ENCODE results near the gene U2AF2. TPM values are rescaled to one million over a fixed set of nuclear protein-coding genes. Genes with fewer than 3 reads are reported as not detected.

The U2AF2 gene
- total RNA-seq, 1 donor from 2014 or later = 273 TPM

DNA sequence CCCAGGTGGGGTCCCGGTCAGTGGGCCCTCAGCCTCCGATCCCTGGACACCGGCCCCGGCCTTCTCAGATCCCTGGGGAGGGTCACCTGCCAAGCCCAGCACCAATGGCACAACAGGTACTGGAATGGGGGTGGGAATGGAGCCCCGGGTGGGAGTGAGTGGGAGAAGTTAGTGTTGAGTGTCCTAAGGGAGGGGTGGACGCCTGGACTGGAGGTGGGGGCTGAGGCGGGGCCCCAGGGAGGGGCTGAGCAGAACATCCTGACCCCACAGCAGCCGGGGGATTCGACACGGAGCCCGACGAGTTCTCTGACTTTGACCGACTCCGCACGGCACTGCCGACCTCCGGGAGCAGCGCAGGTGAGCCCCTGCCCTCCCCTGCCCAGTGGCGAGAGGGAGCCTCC, 37.8 kb downstream of the U2AF2 start:
- Mint-ChIP-seq H3K4me1 (peaks cover 16% of the 10 kb centered on the region), H3K36me3 (ENCODE audit: low read depth) (peaks cover 70% of the 10 kb centered on the region), H3K4me3 (no peak overlapping the region), H3K27ac (no peak overlapping the region), H3K9me3 (no peaks in the 10 kb centered on the region), H3K27me3 (no peaks in the 10 kb centered on the region)
- TF ChIP-seq, protein P1, sequence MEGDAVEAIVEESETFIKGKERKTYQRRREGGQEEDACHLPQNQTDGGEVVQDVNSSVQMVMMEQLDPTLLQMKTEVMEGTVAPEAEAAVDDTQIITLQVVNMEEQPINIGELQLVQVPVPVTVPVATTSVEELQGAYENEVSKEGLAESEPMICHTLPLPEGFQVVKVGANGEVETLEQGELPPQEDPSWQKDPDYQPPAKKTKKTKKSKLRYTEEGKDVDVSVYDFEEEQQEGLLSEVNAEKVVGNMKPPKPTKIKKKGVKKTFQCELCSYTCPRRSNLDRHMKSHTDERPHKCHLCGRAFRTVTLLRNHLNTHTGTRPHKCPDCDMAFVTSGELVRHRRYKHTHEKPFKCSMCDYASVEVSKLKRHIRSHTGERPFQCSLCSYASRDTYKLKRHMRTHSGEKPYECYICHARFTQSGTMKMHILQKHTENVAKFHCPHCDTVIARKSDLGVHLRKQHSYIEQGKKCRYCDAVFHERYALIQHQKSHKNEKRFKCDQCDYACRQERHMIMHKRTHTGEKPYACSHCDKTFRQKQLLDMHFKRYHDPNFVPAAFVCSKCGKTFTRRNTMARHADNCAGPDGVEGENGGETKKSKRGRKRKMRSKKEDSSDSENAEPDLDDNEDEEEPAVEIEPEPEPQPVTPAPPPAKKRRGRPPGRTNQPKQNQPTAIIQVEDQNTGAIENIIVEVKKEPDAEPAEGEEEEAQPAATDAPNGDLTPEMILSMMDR (IDR thresholded peaks at IDR 0.05) = no peak
- no peak for ATAC-seq (ENCODE audit: low read depth)
- CTCF ChIA-PET = no interaction called here
- intact Hi-C loops (cut with micrococcal nuclease) = no loop called here
- no peak for DNase-seq
- POLR2A ChIA-PET = no interaction called here

DNA sequence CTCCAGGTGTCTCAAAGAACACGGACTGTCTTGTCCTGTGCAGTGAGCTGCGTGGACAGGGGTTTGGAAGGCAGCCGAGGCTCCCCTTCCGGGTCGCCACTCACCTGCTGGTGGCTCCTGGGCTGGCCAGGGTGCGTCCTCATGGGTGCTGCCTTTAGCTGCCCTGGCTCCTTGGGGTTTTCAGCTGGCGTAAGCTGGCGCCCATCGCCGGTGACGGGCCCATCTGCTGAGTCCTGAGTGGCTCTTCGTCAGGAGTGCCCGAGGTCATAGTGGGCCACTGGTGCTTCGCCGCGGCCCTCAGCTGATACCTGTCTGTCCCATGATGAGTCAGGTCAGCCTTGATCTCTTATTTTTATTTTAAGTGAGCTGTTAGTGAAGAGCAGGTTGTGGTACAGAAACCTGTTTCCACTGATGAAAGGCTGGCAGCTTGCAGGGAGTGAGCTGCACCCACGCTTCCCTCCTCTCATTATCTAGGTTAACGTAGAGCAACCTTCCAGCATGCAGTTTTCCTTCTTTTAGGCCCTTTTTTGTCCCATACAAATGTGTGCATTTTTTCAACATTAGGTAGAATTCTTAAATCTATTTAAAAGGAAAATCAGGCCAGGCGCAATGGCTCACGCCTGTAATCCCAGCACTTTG, 38.6 kb downstream of the U2AF2 start:
- H3K9me3 Mint-ChIP-seq = no peaks in the 10 kb centered on the region
- H3K36me3 Mint-ChIP-seq (ENCODE audit: low read depth) = peaks cover 68% of the 10 kb centered on the region
- H3K27ac Mint-ChIP-seq = no peak overlapping the region
- no peak for DNase-seq
- CTCF ChIA-PET = no interaction called here
- no peaks in the 10 kb centered on the region for H3K27me3 Mint-ChIP-seq
- H3K4me3 Mint-ChIP-seq = no peak overlapping the region
- H3K4me1 Mint-ChIP-seq = peaks cover 9% of the 10 kb centered on the region
- ATAC-seq (ENCODE audit: low read depth) = no peak
- intact Hi-C loops (cut with micrococcal nuclease) = no loop called here
- POLR2A ChIA-PET = no interaction called here
- TF ChIP-seq, protein P1 (IDR thresholded peaks at IDR 0.05) = no peak

DNA sequence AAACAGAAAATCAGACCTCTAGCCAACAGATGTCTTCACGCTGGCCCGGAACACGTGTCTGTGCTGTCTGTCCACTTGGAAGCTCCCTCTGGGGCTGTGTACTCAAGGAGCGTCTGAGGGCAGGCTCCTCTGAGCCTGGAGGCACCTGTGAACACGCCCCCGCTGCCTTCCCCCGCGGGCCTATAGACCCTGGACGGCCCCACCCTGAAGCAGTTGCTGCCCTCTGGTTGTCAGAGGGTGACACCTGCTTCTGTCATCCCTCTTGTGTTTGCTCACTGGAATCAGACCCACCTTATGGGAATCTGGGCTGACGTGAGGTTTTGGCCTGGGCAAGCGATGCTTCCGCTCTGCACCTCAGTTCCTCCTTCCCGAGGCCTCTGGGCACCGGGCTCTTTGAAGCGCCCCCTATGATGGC, 39.4 kb downstream of the U2AF2 start:
- Mint-ChIP-seq H3K4me3 (no peak overlapping the region), H3K27me3 (no peaks in the 10 kb centered on the region), H3K9me3 (no peaks in the 10 kb centered on the region), H3K4me1 (peaks cover 1% of the 10 kb centered on the region), H3K27ac (no peak overlapping the region), H3K36me3 (ENCODE audit: low read depth) (peaks cover 70% of the 10 kb centered on the region)
- CTCF ChIA-PET = no interaction called here
- DNase-seq (no peak), ATAC-seq (ENCODE audit: low read depth) (no peak)
- TF ChIP-seq, protein P1 (IDR thresholded peaks at IDR 0.05) = no peak
- POLR2A ChIA-PET = no interaction called here
- intact Hi-C loops (cut with micrococcal nuclease) = no loop called here

DNA sequence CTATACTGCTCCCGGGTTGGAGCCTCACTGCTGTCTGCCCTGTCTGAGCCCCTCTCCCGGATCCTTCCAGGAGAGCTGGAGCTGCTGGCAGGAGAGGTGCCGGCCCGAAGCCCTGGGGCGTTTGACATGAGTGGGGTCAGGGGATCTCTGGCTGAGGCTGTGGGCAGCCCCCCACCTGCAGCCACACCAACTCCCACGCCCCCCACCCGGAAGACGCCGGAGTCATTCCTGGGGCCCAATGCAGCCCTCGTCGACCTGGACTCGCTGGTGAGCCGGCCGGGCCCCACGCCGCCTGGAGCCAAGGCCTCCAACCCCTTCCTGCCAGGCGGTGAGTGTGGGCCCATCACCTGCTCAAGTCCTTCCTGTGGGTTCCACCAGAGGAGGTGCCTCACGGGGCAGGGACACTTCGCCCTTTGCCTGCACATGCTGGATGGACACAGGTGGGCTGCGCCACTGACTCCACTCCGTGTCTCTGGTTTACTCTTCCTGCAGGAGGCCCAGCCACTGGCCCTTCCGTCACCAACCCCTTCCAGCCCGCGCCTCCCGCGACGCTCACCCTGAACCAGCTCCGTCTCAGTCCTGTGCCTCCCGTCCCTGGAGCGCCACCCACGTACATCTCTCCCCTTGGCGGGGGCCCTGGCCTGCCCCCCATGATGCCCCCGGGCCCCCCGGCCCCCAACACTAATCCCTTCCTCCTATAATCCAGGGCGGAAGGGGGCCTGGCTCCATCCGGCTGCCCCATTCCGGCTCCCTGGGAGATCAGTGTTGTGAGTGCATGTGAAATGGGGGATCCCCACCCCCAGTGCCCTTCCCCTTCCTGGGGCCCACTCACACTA, 40.0 kb downstream of the U2AF2 start:
- H3K36me3 Mint-ChIP-seq (ENCODE audit: low read depth) = peaks cover 70% of the 10 kb centered on the region
- H3K27ac Mint-ChIP-seq = no peak overlapping the region
- no peaks in the 10 kb centered on the region for H3K9me3 Mint-ChIP-seq
- no peaks in the 10 kb centered on the region for H3K4me1 Mint-ChIP-seq
- intact Hi-C loops (cut with micrococcal nuclease) = no loop called here
- DNase-seq (no peak), ATAC-seq (ENCODE audit: low read depth) (no peak)
- no peak overlapping the region for H3K4me3 Mint-ChIP-seq
- POLR2A ChIA-PET = no interaction called here
- TF ChIP-seq, protein P1 (IDR thresholded peaks at IDR 0.05) = no peak
- CTCF ChIA-PET = no interaction called here
- H3K27me3 Mint-ChIP-seq = no peaks in the 10 kb centered on the region

DNA sequence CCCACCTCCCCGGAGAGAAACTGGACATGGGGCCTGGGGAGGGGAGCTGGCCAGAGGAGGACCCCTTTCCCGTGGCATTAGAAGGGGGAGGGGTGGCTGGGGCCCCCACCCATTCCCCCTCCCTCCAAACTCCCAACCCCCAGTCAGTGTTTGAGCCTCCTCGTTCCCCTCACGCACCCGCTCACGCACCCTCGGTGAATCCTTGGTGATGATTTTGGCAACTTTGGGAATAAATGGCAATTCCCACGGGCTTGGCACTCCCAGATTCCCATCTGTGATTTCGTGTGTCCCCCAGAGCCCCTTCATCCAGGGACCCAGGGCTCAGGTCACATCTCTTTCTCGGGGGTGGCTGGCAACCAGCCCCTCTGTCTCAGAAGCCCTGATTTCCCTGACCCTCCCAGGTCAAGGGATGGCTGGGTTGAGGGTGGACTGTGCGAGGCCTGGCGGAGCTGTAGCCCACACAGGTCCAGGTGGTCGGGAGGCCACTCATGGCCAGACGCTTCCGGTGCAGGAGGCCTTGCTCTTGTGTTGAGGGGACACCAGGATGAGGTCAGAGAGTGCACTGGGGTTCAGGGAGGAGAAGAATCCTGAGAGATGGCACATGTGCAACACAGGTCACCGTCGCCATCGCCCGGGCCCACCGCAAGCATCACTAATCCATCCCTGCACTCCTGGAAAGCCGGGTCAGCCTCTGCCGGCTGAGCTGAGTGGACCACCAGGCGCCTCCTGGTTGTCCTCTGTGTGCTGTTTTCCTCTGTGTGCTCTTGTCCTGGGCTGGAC, 40.9 kb downstream of the U2AF2 start:
- Mint-ChIP-seq H3K9me3 (no peaks in the 10 kb centered on the region), H3K4me1 (no peaks in the 10 kb centered on the region), H3K27ac (no peak overlapping the region), H3K4me3 (no peak overlapping the region), H3K36me3 (ENCODE audit: low read depth) (peaks cover 70% of the 10 kb centered on the region), H3K27me3 (no peaks in the 10 kb centered on the region)
- intact Hi-C loops (cut with micrococcal nuclease) = no loop called here
- ChIA-PET POLR2A (no interaction called here), CTCF (no interaction called here)
- DNase-seq (no peak), ATAC-seq (ENCODE audit: low read depth) (no peak)
- TF ChIP-seq, protein P1 (IDR thresholded peaks at IDR 0.05) = no peak

Measured in activated B cell treated with CpG ODN at 0.5 μM for 24 hours (primary cell).